ENCODE data around the gene SNAP23.
"Not testable (repeated sequence)": the region's sequence is repeated elsewhere in the genome, so short reads cannot be mapped to it uniquely, and the experiment has no call there.

The SNAP23 gene

DNA sequence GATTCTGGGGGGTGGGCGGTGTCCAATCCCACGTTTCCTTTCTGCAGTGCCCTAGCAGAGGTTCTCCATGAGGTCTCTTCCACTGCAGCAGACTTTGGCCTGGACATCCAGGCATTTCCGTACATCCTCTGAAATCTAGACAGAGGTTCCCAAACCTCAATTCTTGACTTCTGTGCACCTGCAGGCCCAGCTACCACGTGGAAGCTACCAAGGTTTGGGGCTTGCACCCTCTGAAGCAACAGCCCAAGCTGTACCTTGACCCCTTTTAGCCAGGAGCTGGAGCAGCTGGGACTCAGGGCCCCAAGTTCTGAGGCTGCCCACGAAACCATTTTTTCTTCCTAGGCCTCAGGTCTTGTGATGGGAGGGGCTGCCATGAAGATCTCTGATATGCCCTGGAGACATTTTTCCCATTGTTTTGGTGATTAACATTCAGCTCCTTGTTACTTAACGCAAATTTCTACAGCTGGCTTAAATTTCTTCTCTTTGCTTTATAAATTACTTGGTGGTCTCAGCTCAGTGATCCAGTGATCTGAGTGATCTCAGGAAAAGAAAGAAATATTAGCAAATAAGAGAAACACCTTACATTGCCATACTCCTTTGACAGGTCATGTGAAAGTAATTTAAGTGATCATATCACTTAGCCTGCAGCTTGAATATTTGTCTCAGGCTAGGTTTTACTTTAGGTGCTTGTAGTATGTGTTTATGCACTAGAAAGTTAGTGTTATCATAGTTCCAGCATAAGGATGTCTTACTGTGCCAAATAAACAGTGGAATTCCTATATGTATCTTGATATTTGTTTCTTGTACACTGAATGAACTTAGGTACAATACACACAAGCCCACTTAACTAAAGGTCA is 3.0 kb downstream of the SNAP23 start:
- DNase-seq: no peak

DNA sequence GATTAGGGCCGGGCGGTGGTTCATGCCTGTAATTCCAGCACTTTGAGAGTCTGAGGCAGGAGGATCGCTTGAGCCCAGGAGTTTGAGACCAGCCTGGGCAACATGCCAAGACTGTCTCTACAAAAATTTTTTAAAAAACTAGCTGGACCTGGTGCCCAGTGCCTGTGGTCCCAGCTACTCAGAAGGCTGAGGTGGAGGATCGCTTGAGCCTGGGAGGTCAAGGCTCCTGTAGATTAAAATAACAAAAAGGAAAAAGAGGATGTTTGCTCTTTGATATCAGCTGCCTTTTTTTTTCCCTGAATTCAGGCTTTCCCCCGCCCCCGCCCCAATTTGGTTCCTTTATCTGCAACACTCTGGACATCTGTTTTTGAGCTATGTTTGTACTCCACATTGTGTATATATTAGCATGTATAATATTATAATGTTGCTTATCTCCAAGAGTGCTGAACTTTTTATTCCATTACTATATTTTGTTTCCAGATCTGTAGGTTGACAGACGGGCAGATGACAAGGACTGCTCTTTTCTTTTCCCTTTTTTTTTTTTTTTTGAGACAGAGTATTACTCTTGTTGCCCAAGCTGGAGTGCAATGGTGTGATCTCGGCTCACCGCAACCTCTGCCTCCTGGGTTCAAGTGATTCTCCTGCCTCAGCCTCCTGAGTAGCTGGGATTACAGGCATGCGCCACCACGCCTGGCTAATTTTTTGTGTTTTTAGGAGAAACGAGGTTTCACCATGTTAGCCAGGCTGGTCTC is 4.6 kb downstream of the SNAP23 start:
- DNase-seq: no peak

DNA sequence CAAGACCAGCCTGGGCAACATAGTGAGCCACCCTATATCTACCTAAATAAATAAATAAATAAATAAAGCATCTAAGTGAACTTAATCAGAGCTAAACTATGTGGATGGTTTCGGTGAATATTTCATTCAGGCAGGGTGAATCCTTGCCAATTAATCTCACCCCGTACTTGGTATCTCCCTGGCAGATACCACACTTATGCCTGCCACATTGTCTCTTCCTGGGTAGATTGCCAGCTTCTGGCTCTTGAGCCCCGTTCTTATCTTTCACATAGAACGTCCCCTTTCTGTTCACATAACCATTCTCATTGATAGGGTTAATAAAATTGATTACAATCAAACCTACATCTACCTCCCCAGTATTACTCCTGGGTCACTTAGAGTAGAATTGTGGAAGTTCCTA is 7.0 kb downstream of the SNAP23 start:
- DNase-seq: no peak

DNA sequence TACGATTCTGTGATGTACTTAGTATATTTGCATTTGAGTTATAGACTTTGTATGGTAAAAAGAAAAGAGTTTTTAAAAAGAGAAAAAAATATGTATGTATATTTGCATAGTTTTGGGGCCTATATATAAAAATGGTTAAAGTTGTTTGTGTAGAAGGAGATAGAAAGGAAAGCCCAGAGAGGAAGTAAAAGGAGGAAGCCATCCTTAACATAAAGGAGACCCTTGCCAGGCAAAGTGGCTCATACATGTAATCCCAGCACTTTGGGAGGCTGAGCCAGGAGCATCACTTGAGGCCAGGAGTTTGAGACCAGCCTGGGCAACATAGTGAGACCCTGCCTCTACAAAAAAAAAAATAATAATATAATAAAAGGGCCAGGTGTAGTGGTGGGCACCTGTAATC is 8.4 kb downstream of the SNAP23 start:
- DNase-seq: no peak

DNA sequence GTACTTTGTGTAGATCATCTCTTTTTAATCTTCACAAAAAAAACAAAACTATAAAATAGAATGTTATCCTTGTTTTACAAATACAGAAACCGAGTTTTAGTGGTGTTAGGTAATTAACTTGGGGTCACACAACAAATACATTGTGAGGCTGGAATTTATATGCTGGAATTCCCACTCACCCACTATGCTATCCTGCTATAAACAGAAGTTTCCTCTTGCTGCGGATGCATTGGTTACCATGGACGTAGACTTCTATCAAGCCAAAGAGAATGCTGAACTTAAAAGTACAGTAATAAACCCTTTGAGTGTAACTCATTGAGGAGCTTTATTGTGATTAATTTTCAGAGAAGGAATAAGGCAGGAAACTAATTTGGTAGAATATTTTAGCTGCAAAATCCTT is 9.2 kb downstream of the SNAP23 start:
- no peak for DNase-seq

DNA sequence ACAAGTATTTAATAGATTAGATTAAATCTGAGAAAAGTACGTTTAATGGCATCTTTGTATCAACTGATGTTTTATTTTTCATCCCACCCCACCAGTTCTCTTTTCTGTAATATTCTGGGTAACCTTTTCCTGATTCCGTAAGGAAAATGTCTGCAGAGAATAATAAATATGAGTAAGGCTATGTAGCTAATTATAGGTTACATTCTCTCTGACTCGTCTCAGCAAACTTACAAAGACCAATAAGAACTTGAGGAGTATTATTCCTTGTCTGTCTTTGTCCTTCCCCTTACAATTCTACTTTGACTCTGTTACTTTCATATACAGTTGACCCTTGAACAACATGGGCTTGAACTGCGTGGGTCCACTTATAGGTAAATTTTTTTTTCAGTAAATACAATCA is 12.1 kb downstream of the SNAP23 start:
- no peak for DNase-seq

DNA sequence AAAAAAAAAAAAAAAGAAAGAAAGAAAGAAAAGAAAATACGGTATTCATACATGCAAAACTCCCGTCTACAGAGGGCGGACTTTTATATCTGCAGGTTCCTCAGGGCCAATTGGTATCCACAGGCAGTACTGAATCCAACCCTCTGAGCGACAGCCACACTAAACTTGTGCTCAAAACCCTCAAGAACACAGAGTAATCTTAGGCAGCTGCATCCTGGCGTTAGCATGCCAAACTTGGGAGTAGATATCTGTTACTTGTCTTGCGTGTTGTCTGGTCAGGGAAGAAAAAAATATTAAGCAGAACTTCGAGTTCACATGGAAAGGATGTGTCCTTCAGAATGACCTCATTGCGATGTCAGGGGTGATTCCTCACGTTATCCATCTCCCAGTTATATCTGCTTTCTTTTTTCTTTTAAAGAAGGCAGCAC is 12.8 kb downstream of the SNAP23 start:
- DNase-seq: no peak

DNA sequence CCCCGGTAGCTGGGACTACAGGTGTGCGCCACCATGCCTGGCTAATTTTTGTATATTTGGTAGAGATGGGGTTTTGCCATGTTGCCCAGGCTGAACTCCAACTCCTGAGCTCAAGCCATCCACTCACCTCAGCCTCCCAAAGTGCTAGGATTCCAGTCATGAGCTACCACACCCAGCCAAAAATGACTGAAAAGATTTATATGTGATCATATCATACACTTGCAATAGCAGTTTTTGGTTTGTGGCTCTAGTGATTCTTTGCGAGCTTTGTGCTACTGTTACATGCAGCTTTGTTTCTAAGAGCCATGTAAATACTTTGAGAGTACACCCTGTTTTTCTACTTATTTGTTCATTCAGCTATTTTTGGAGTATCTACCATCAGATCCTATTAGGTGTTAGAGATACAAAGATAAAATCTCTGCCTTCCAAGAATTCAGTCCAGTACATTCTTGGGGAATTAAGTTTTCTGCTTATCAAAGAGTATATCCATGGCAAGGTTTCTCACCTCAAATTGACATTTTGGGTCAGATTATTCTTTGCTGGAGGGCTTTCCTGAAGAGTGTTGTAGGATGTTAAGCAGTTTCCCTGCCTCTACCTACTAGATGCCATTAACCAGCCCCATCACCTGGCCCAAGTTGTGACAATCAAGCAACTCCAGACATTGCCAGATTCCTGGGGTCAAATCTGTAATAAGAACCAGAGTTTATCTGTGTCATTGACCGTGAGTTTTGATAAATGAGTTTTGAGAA is 15.0 kb downstream of the SNAP23 start:
- DNase-seq: no peak

DNA sequence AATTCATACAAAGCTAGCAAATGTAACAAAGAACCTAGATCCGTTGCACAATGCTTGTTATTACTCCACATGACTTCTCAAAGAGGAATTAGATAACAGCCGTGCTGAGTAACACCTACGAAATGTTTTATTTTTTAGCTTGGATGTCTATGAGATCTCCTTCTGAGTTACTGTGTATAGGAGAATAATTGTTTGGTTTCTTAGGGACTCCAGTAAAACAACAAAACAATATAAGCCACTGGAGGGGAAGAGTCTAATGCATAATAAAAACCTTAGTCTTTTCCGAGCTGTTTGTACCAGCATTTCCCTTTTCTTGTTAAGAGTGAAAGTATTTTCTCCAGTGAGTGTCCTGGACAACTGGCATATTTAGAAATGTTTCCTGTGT is 15.6 kb downstream of the SNAP23 start:
- DNase-seq: no peak

DNA sequence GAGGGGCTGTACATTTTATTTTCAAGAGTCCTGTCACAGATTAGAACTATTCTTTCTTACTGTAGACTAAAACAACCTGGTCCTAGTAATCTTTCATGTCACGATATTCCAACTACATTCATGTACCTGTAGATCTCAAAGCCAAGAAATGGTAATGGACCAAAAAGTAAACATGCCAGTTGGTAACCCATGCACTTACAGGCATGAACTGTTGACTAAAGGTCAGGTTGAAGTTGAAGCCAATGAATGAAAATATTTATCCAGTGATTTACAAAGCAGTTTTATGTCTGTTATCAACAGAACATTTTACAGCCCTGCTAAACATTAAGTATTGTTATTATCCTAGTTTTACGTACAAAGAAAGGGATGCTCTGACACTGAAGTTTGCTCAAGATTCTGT is 27.9 kb downstream of the SNAP23 start:
- no peak for DNase-seq

DNA sequence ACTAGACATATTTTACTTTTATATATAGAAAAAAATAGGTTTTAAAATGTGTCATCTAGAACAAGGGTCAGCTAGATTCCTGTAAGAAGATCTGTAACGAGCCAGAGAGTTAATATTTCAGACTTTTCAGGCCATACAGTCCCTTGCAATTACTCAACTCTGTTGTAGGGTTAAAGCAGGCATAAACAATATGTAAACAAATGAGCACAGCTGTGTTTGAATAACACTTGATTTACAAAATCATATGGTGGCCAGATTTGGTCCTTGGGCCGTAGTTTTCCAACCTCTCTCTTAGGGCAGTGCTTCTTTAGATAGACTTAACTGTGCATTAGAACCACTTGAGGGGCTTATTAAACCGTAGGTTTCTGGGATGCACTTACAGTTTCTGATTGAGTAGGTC is 33.5 kb downstream of the SNAP23 start:
- DNase-seq: no peak

DNA sequence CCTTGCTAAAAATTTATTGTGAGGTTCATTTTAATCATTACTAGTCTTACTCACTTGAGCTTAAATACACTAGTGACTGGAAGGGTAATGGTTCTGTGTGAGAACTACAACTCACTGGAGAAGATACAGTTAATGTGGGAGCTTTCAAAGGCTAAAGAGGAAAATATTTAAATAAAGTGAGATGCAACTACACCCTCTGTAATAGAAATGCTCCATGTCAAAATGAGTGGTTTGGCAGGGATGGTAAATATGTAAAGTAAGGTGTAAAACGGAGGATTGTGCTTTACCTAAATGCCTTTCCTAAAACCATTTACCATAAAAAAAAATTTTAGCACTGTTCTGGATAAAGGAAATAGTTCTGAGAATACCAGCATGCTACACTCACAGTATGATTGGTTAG is 37.8 kb downstream of the SNAP23 start:
- DNase-seq: no peak

DNA sequence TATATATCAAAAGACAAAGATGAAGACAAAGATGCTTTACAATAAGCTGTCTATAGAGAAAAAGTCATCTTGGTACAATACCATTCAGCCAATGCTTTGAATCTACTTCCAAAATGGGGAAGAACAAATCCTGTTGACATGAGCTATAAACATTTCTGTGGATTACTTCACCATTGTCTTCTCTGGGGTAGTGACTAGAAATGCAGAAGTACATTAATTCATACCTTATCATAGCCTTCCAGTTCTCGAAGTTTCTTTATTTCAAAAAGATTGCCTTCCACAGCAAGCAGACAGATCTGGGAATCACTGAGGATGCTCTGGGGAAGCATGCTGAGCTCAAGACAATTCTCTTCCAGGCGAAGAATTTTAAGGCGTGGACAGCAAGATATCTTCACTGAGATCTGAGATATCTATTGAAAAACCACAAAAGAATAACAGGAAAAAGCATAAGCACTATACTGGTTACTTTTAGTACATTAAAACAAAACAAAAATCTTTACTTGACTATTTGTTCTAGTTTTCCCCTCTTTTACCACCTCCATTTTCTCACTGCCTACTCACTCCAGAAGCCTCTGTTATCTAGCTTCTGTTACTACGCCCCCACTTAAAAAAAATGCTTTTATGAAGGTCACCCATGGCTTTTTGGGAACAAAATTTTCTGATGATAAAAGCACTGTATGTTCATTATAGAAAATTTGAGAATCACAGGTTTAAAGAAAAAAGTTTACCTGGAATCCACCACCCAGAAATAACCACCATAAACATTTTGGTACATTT is 49.6 kb downstream of the SNAP23 start:
- no peak for DNase-seq

DNA sequence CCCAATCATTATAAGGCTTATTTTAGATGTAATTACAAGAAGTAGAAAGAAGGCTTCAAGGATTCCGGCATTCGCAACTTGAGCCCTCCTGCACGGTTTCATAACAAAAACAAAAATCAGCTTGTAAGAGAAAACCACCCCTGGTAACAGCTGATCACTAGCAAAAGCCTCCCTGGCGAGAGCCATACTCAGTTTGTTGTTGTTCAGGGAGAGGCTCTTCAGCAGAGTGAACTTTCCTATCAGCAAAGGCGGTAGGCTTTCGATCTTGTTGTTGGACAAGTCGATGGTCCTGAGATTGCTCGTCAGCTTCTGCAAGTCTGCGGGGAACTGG is 52.4 kb downstream of the SNAP23 start:
- peak in 1 of 5 donors; percentile 3 for DNase-seq

DNA sequence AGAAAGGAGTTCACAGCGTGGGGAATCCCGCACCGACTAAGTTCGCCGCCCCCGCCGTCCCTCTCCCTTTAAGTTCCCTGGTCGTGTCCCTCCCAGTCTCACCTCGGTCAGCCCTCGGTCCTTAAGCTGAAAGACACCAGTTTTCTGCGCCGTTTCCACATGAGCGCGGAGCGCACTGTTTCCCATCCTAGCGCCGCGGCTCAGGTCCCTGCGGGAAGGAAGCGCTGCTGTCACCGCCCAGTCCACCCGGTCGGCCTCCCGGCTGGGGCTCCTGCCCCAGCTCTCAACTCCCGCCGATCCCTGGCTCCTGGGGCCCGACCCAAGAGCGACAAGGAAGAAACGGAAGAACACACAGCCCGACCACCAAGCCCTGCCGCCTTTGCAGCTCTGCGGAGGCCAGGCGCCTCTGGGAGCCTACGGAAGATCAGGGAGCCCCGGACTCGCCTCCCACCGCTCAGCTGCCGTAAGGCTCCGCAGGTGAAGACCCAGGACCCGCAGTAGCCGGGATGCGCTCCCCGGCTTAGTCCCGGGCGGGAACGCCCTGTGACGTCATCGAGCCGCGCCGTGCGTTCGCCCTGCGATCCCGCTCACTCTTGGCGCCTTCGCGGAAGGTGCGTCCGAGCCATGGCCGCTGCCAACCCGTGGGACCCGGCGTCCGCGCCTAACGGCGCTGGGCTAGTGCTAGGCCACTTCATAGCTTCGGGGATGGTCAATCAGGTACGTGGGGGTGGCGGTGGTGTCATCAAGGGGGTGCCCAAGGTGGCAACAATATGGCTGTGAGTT is 53.0 kb downstream of the SNAP23 start, which contains the start of the genes HAUS2 and LRRC57:
Gene HAUS2, plus strand, starts transcription at position 590 of the 783 bp plus-strand sequence. Its CDS starts 35 bp downstream, at position 625.
Gene LRRC57, minus strand, starts transcription at position 545 of the 783 bp plus-strand sequence. Its CDS starts 359 bp downstream, at position 186.
- DNase-seq: peak; percentile 70 to 87 (median 82)

DNA sequence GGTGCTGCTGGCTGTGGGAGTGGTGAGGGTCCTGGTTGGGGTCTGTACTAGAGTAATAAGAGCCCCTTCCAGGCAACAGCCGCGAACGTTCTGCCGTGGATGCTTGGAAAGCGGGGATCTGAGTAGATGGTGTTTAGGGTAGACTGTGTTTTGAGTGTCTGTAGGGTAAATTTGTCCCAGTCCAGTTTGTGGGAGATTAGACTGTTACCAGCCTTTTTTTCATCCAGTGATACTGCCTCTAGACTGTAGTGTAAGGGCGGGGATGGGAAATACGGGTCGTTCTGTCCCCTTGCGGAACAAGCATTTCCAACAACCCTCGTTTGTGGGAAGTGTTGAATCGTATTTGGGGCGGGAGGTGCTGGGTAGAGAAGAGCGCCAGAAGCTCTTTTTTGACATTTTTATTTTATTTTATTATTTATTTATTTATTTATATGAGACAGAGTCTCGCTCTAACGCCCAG is 53.6 kb downstream of the SNAP23 start:
- DNase-seq: peak in 1 of 5 donors; percentile 7

DNA sequence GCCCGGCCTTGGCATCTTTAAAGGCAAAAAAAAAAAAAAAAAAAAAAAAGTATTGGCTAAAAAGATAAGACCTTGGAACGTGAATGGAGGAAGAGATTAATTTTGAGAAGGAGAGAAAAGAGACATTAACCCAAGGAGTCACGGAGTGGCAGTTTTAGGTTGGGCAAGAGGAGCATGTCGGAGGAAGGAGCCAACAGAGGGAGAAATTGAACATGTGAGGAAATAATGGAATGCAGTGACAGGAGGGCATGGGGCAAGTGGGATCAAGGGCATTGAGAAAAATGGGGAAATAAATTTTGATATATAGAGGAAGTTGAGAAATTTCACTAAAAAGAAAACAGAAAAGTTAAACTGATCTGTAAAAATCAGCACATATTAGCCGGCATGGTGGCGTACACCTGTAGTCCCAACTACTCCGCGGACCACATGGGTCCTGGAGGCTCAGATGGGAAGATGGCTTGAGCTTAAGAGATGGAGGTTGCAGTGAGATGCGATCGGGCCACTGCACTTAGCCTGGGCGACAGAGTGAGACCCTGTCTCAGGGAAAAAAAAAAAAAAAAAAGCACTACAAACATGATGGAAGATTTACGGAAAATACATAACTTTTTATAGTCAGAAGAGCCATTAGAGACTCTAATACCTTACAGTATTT is 54.4 kb downstream of the SNAP23 start:
- DNase-seq: no peak

DNA sequence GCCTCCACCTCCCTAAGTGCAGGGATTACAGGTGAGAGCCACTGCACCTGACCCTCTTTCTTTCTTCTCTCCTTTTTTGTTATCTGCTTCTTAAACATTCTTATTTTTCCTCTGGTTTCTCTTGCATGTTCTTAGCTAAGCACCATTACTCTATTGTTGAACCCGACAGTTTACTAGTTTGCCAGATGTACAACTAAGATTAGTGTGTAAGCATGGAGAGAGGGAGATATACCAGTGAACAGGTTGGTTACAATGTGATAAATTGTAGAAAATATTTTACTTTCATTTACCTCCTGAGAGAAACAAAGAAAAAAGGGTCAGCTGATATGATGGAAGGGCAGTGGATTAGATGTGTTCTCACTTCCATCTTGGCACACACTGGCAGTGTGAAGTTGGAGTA is 58.1 kb downstream of the SNAP23 start:
- DNase-seq: no peak

DNA sequence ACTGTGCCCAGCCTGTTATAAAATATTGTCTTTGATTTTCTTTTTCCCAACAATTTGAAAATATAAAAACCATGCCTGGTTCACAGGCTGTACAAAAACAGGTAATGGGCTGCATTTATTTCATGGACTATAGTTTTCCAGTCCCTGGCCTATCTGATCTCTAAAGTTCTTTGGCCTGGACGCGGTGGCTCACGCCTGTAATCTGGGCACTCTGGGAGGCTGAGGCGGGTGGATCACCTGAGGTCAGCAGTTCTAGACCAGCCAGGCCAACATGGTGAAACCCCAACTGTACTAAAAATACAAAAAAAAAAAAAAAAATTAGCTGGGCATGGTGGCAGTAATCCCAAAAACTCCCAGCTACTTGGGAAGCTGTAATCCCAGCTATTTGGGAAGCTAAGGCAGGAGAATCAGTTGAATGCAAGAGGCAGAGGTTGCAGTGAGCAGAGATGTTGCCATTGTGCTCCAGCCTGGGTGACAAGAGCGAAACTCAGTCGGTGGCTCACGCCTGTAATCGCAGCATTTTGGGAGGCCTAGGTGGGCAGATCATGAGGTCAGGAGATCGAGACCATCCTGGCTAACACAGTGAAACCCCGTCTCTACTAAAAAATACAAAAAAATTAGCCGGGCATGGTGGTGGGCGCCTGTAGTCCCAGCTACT is 61.2 kb downstream of the SNAP23 start:
- DNase-seq: not testable (repeated sequence)

DNA sequence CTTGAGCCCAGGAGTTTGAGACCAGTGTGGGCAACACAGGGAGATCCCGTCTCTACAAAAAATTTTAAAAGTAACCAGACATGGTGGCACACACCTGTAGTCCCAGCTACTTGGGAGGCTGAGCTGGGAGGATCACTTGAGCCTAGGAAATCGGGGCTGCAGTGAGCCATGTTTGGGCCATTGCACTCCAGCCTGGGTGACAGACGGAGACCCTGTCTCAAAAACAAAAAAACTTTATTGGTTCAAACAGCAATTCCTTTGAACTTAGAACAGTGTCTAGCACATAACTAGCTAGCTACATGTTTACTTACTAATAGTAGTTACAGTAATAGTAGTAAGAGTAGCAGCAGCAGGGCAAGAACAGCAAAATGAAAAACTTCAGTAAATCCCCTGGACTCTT is 63.3 kb downstream of the SNAP23 start:
- no peak for DNase-seq
